K562 (cell line): ENCODE measurements around the gene SH3RF1. TPM values are rescaled to one million over a fixed set of nuclear protein-coding genes. Genes with fewer than 3 reads are reported as not detected.

Experiments
- ARID1B ChIP-seq: fragments of 450-650 bp; IDR thresholded peaks from 2 replicates; pipeline ENCODE4 v1.6.1; 2016; ENCODE audit warnings: antibody characterized with exemption, mild to moderate bottlenecking, inconsistent platforms
- BRCA1 ChIP-seq, 2 experiments: fragments of 450-650 bp in 1 of 2; sonication (generic) in 1 of 2; formaldehyde crosslinking in 1 of 2; IDR thresholded peaks; 2 replicates each; pipeline versions ENCODE4 v1.5.0 to v1.6.1; 2017 to 2020; ENCODE audit warnings: mild to moderate bottlenecking in 1 of 2, missing genetic modification reagents in 1 of 2
- CBX2 ChIP-seq: fragments of 200-600 bp; sonication (generic); IDR thresholded peaks from one replicate; pipeline ENCODE4 v1.6.1; 2012; ENCODE audit warnings: mild to moderate bottlenecking, low read length, inconsistent platforms; ENCODE audit not compliant: insufficient read depth, poor library complexity, severe bottlenecking
- CTBP1 ChIP-seq: fragments of 450-650 bp; IDR thresholded peaks from 2 replicates; pipeline ENCODE4 v1.6.1; 2016; ENCODE audit warnings: borderline replicate concordance
- FOS ChIP-seq: IDR thresholded peaks from 3 replicates; pipeline ENCODE4 v1.6.1; 2011; ENCODE audit not compliant: insufficient read length; ENCODE audit errors: extremely low read depth
- MEF2D ChIP-seq: conservative IDR thresholded peaks from 2 replicates; pipeline ENCODE4 v1.6.1; 2016; ENCODE audit warnings: low read depth, missing genetic modification characterization, missing compliant biosample characterization
- MTA1 ChIP-seq: fragments of 450-650 bp; IDR thresholded peaks from 2 replicates; pipeline ENCODE4 v1.6.1; 2017; ENCODE audit warnings: borderline replicate concordance
- NCOA6 ChIP-seq: fragments of 450-650 bp; IDR thresholded peaks from 2 replicates; pipeline ENCODE4 v1.6.1; 2017; ENCODE audit warnings: mild to moderate bottlenecking
- NR1H2 ChIP-seq: sonication (generic); formaldehyde crosslinking; IDR thresholded peaks from 2 replicates; pipeline ENCODE4 v1.4.0; 2020; ENCODE audit warnings: mild to moderate bottlenecking, missing genetic modification reagents
- RBM25 ChIP-seq: fragments of 200-400 bp; formaldehyde crosslinking; IDR thresholded peaks from 2 replicates; pipeline ENCODE4 v1.6.1; 2018; ENCODE audit warnings: low read length, low read depth, moderate library complexity; ENCODE audit not compliant: severe bottlenecking
- TAL1 ChIP-seq: fragments of 450-650 bp; IDR thresholded peaks from 2 replicates; pipeline ENCODE4 v1.6.1; 2016; ENCODE audit warnings: mild to moderate bottlenecking
- ZNF232 ChIP-seq: sonication (generic); formaldehyde crosslinking; IDR thresholded peaks from 2 replicates; pipeline ENCODE4 v1.8.0; 2022; ENCODE audit warnings: mild to moderate bottlenecking, missing genetic modification reagents
- ZNF518B ChIP-seq: fragments of 250-450 bp; sonication (Bioruptor Pico); IDR thresholded peaks from 2 replicates; pipeline ENCODE4 v1.5.0; 2021; ENCODE audit warnings: mild to moderate bottlenecking, moderate library complexity
- polyA plus RNA-seq, 8 experiments: library from polyadenylated mRNA; depleted of rRNA in 4 of 8; stranded (reverse) in 5 of 8; unstranded in 3 of 8; fragments of >200 nt; fragmentation: Nextera tagmentation in 2 of 8; fragmentation: Illumina TruSeq in 1 of 8; extraction: Ambion mirVana in 2 of 8; extraction: Trizol in 1 of 8; gene quantifications; 2 replicates each; pipeline versions ENCODE4 v1.2.1 to v1.2.3, GENCODE V29; 2011 to 2014; ENCODE audit warnings: inconsistent platforms in 1 of 8, missing spikeins in 1 of 8
- total RNA-seq, 7 experiments: library from RNA; depleted of rRNA in 6 of 7; stranded (reverse); fragments of >200 nt in 6 of 7; fragmentation: Illumina TruSeq in 2 of 7; extraction: Trizol in 2 of 7; gene quantifications; 2 replicates each; pipeline versions ENCODE4 v1.2.1 to v1.2.3, GENCODE V29; 2011 to 2021; ENCODE audit warnings: low replicate concordance in 1 of 7
- TF ChIP-seq, protein P1 (sequence below): fragments of 450-650 bp; IDR thresholded peaks from 2 replicates; pipeline ENCODE4 v1.6.1; 2016; ENCODE audit warnings: antibody characterized with exemption

SH3RF1 gene
- total and polyA plus RNA-seq, 9 of the 15 experiments (the other 6 are each of a cell fraction or from before 2014, with no cell fraction given), result 0.04 to 0.16 (median 0.11) TPM; not detected in 6

GRCh38 chr4:169268951-169269760 lies 1.6 kb downstream of the SH3RF1 start (continued):
- TF ChIP-seq ZNF518B (CRISPR knock-in tag), result no peak
- TF ChIP-seq MTA1, result no peak
- no peak for TF ChIP-seq TAL1
- no peak for TF ChIP-seq RBM25
- no peak for TF ChIP-seq NCOA6
- no peak for TF ChIP-seq BRCA1 (IDR thresholded peaks at IDR 0.05)
- no peak for TF ChIP-seq BRCA1 (CRISPR knock-in tag; IDR thresholded peaks at IDR 0.05)
- no peak for TF ChIP-seq ZNF232 (CRISPR knock-in tag)
- TF ChIP-seq CTBP1, result no peak
- no peak for TF ChIP-seq MEF2D (tag)
- TF ChIP-seq NR1H2 (CRISPR knock-in tag), result no peak
- TF ChIP-seq FOS, result no peak
- no peak for TF ChIP-seq CBX2
- TF ChIP-seq, protein P1, sequence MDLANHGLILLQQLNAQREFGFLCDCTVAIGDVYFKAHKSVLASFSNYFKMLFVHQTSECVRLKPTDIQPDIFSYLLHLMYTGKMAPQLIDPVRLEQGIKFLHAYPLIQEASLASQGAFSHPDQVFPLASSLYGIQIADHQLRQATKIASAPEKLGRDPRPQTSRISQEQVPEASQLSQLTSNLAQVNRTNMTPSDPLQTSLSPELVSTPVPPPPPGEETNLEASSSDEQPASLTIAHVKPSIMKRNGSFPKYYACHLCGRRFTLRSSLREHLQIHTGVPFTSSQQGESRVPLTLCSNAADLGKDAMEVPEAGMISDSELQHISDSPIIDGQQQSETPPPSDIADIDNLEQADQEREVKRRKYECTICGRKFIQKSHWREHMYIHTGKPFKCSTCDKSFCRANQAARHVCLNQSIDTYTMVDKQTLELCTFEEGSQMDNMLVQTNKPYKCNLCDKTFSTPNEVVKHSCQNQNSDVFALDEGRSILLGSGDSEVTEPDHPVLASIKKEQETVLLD, result no peak
- TF ChIP-seq ARID1B, result no peak
